PC-9 (cell line): Measurements from ENCODE around the gene OTUD4. TPM values are rescaled to one million over a fixed set of nuclear protein-coding genes. Genes with fewer than 3 reads are reported as not detected.

ENCODE experiments used
- BruUV-seq: library from RNA; stranded (reverse); fragments of 400-500 nt; replicated peaks from 2 replicates; lab custom pipeline; 2021; lab: Mats Ljungman, UMichigan
- CTCF ChIA-PET: fragments of 300-600 bp; sonication (Branson Sonifier 250); formaldehyde crosslinking; loops from one replicate; lab custom pipeline; 2022; ENCODE audit warnings: antibody characterized with exemption; lab: Charles Lee
- POLR2A ChIA-PET: fragments of 300-600 bp; sonication (Branson Sonifier 250); formaldehyde crosslinking; loops from one replicate; lab custom pipeline; 2022; ENCODE audit warnings: antibody characterized with exemption; ENCODE audit not compliant: unreplicated experiment; lab: Charles Lee
- DNase-seq, 2 experiments: peaks; one replicate each; pipeline versions ENCODE4 v3.0.0 to v3.0.0-alpha.2; 2015 to 2022; ENCODE audit warnings: mixed read lengths in 1 of 2
- H2AFZ ChIP-seq: fragments of 200-600 bp; sonication (generic); 2 replicates; pipeline ENCODE4 v1.8.1; 2017; ENCODE audit warnings: antibody characterized with exemption
- H3F3A ChIP-seq: fragments of 200-600 bp; sonication (generic); 2 replicates; pipeline ENCODE4 v1.8.1; 2017; ENCODE audit warnings: antibody characterized with exemption, mild to moderate bottlenecking, low read depth; ENCODE audit not compliant: insufficient read depth
- H3K27ac ChIP-seq: fragments of 200-600 bp; sonication (generic); 2 replicates; pipeline ENCODE4 v1.6.1; 2016; ENCODE audit warnings: mixed run types
- H3K27me3 ChIP-seq: fragments of 200-600 bp; sonication (generic); 2 replicates; pipeline ENCODE4 v1.6.1; 2016; ENCODE audit warnings: low read depth, mixed run types; ENCODE audit not compliant: insufficient read depth
- H3K36me3 ChIP-seq: fragments of 200-600 bp; sonication (generic); 2 replicates; pipeline ENCODE4 v1.6.1; 2016; ENCODE audit warnings: low read depth, mixed run types
- H3K4me1 ChIP-seq: fragments of 200-600 bp; sonication (generic); replicated peaks from 2 replicates; pipeline ENCODE4 v1.6.1; 2016; ENCODE audit warnings: mixed run types; ENCODE audit not compliant: insufficient read depth
- H3K4me2 ChIP-seq: fragments of 200-600 bp; sonication (generic); 2 replicates; pipeline ENCODE4 v1.6.1; 2017; ENCODE audit warnings: mixed run types
- H3K4me3 ChIP-seq: fragments of 200-600 bp; sonication (generic); 2 replicates; pipeline ENCODE4 v1.6.1; 2016; ENCODE audit warnings: mixed run types
- H3K79me2 ChIP-seq: fragments of 200-600 bp; sonication (generic); 2 replicates; pipeline ENCODE4 v1.6.1; 2017; ENCODE audit warnings: low read depth, mixed run types
- H3K9me2 ChIP-seq: fragments of 200-600 bp; sonication (generic); 2 replicates; pipeline ENCODE4 v1.8.1; 2017; ENCODE audit warnings: mild to moderate bottlenecking; ENCODE audit not compliant: insufficient read depth
- H3K9me3 ChIP-seq: fragments of 200-600 bp; sonication (generic); 2 replicates; pipeline ENCODE4 v1.8.1; 2016; ENCODE audit warnings: low read depth; ENCODE audit not compliant: insufficient read depth
- H4K20me1 ChIP-seq: fragments of 200-600 bp; sonication (generic); 2 replicates; pipeline ENCODE4 v1.8.1; 2017; ENCODE audit not compliant: insufficient read depth
- CTCF ChIP-seq: fragments of 200-600 bp; sonication (generic); conservative IDR thresholded peaks from 2 replicates; pipeline ENCODE4 v1.6.1; 2017; ENCODE audit warnings: mixed run types, antibody characterized with exemption, mild to moderate bottlenecking, moderate library complexity
- EZH2 ChIP-seq: fragments of 200-600 bp; sonication (generic); IDR thresholded peaks from 2 replicates; pipeline ENCODE4 v1.8.0; 2017; ENCODE audit warnings: antibody characterized with exemption, low read depth
- intact Hi-C: fragments of 100-400 bp; cut with micrococcal nuclease; formaldehyde crosslinking; loops from one replicate; pipeline ENCODE4 v1.10.0; 2022; ENCODE audit not compliant: unreplicated experiment
- total RNA-seq: library from RNA; stranded (reverse); gene quantifications from 2 replicates; pipeline ENCODE4 v1.2.3, GENCODE V29; 2021

OTUD4 gene
- total RNA-seq, 1 experiment from 2014 or later = 43.5 TPM

DNA sequence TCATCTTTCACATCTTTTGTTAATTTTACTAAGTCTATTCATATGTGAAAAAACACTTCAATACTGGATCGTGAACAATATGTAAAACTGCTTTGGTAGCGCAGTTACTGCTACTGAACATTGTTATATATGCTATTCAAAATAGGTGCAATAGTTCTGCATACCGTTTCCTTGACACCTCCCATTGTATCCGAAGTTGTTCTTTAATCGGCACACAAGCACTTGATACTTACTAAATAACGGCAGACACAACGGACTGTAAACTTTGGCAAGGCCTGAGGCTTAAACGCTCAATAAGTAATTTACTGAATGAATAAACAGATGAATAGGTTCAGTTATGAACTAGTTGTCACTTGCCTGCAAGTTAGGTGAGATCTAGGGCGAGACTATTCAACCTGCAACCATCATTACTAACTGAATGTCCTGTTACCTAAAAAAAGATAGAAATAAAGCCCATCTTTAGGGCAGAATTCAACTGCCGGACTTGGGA, 83.0 kb downstream of the OTUD4 start:
- CTCF ChIA-PET = no interaction called here
- Histone ChIP-seq H3K36me3 (0 out of 2 replicates have a peak, but pooled peaks cover 25% of the 10 kb centered on the region), H3F3A (peaks cover 7% of the 10 kb centered on the region; the same call in 1 of the 2 replicates), H3K4me2 (peak overlapping the region; percentile 87), H3K27ac (peak overlapping the region; percentile 82), H2AFZ (peak overlapping the region; percentile 94), H3K9me2 (no peaks in the 10 kb centered on the region), H4K20me1 (peaks cover 14% of the 10 kb centered on the region), H3K4me3 (peak overlapping the region; percentile 78), H3K79me2 (peaks cover 74% of the 10 kb centered on the region), H3K9me3 (no peaks in the 10 kb centered on the region), H3K27me3 (no peaks in the 10 kb centered on the region), H3K4me1 (peaks cover 20% of the 10 kb centered on the region)
- DNase-seq = no peak
- POLR2A ChIA-PET = interaction anchor here (0.5 to 0.7 kb wide), 5 partner anchors 82 to 1549 kb away, joined by 3 to 8 read pairs (median 4); no protein-coding TSS in a partner anchor
- BruUV-seq = TSS peak; percentile 56
- TF ChIP-seq CTCF (no peak), EZH2 (no peak)
- intact Hi-C loops = loop anchor here (5.0 kb wide), 1 partner anchor 520 kb away; the partner anchor contains the start of gene MMAA

- no peak overlapping the region for H3K4me3 ChIP-seq
- no peak overlapping the region for H3K27ac ChIP-seq
- no peaks in the 10 kb centered on the region for H3K9me3 ChIP-seq
- intact Hi-C loops = no loop called here
- no peak overlapping the region for H2AFZ ChIP-seq
- ChIA-PET CTCF (no interaction called here), POLR2A (no interaction called here)
- no peak for TF ChIP-seq EZH2
- no peak for TF ChIP-seq CTCF
- H3K79me2 ChIP-seq = peaks cover 37% of the 10 kb centered on the region
- H3K9me2 ChIP-seq = no peaks in the 10 kb centered on the region
- H3K27me3 ChIP-seq = no peaks in the 10 kb centered on the region
- peaks cover 9% of the 10 kb centered on the region; the same call in 1 of the 2 replicates for H3K4me1 ChIP-seq
- no peak overlapping the region for H3K4me2 ChIP-seq
- 0 out of 2 replicates have a peak, but pooled peaks cover 23% of the 10 kb centered on the region for H3K36me3 ChIP-seq
- no peaks in the 10 kb centered on the region for H4K20me1 ChIP-seq
- H3F3A ChIP-seq = peaks cover 7% of the 10 kb centered on the region; the same call in 1 of the 2 replicates
- DNase-seq = no peak
- no TSS peak for BruUV-seq
These were observed 86.8 kb downstream of the OTUD4 start for GRCh38 chr4:145093638-145094037.

DNA sequence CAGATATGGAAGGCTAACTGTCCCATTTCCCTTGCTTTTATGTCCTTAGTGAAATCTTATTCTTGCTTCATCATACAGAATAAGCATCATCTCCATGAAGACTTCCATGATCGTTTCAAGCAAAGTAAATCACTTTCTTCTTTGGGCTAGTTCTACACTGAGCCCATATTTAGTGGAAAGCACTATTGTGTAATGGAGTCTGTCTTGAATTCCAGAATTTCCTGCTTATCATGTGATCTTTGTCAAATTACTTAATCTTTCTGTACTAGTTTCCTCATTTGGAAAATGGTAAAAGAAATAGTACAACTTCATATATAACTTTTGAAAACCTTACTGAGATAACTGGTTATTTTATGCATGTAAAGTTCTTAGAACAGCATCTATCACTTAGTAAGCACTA, 90.0 kb downstream of the OTUD4 start:
- no peaks in the 10 kb centered on the region for H3K4me1 ChIP-seq
- H3K27ac ChIP-seq = no peak overlapping the region
- ChIA-PET CTCF (no interaction called here), POLR2A (no interaction called here)
- DNase-seq = no peak
- no peak overlapping the region for H3K4me2 ChIP-seq
- intact Hi-C loops = no loop called here
- H3K79me2 ChIP-seq = peaks cover 13% of the 10 kb centered on the region; the same call in 1 of the 2 replicates
- TF ChIP-seq CTCF = no peak
- H4K20me1 ChIP-seq = no peaks in the 10 kb centered on the region
- no peaks in the 10 kb centered on the region for H3K9me3 ChIP-seq
- 0 out of 2 replicates have a peak, but pooled peaks cover 23% of the 10 kb centered on the region for H3K36me3 ChIP-seq
- H2AFZ ChIP-seq = no peak overlapping the region
- BruUV-seq = no TSS peak
- H3K27me3 ChIP-seq = no peaks in the 10 kb centered on the region
- no peak overlapping the region for H3K4me3 ChIP-seq
- H3K9me2 ChIP-seq = no peaks in the 10 kb centered on the region
- H3F3A ChIP-seq = no peaks in the 10 kb centered on the region
